Measurements from ENCODE around the gene DNAJB8.

The DNAJB8 gene

GRCh38 chr3:128466840-128467541 lies at the start of gene DNAJB8:
DNAJB8 (minus strand) TSS chr3:128466890; CDS start chr3:128463245, 3,645 bp downstream.
- DNase-seq (ENCODE audit: low read depth in 2 of 2), result peak in 1 of 2 donors; percentile 50

- no peak for DNase-seq (ENCODE audit: low read depth in 2 of 2)
Observed at GRCh38 chr3:128515967-128516366, 49.3 kb upstream of the DNAJB8 start.

- DNase-seq (ENCODE audit: low read depth in 2 of 2), result no peak
Observed at GRCh38 chr3:128508852-128509251, 42.2 kb upstream of the DNAJB8 start.

- DNase-seq (ENCODE audit: low read depth in 2 of 2), result no peak
Observed at GRCh38 chr3:128506754-128507153, 40.1 kb upstream of the DNAJB8 start.

- DNase-seq (ENCODE audit: low read depth in 2 of 2), result no peak
Observed at GRCh38 chr3:128505771-128506170, 39.1 kb upstream of the DNAJB8 start.

- no peak for DNase-seq (ENCODE audit: low read depth in 2 of 2)
Observed at GRCh38 chr3:128504963-128505730, 38.5 kb upstream of the DNAJB8 start.

GRCh38 chr3:128504533-128504915 lies 37.8 kb upstream of the DNAJB8 start:
- DNase-seq (ENCODE audit: low read depth in 2 of 2), result no peak

GRCh38 chr3:128503751-128504532 lies 37.3 kb upstream of the DNAJB8 start:
- DNase-seq (ENCODE audit: low read depth in 2 of 2), result no peak

GRCh38 chr3:128503164-128503651 lies 36.5 kb upstream of the DNAJB8 start:
- no peak for DNase-seq (ENCODE audit: low read depth in 2 of 2)

GRCh38 chr3:128502712-128503111 lies 36.0 kb upstream of the DNAJB8 start:
- no peak for DNase-seq (ENCODE audit: low read depth in 2 of 2)

- DNase-seq (ENCODE audit: low read depth in 2 of 2), result no peak
Observed at GRCh38 chr3:128501431-128501830, 34.7 kb upstream of the DNAJB8 start.

- no peak for DNase-seq (ENCODE audit: low read depth in 2 of 2)
Observed at GRCh38 chr3:128500556-128500955, 33.9 kb upstream of the DNAJB8 start.

- no peak for DNase-seq (ENCODE audit: low read depth in 2 of 2)
Observed at GRCh38 chr3:128499724-128500275, 33.1 kb upstream of the DNAJB8 start.

GRCh38 chr3:128498901-128499530 lies 32.3 kb upstream of the DNAJB8 start:
- DNase-seq (ENCODE audit: low read depth in 2 of 2), result no peak

GRCh38 chr3:128498127-128498626 lies 31.5 kb upstream of the DNAJB8 start:
- no peak for DNase-seq (ENCODE audit: low read depth in 2 of 2)

- peak; percentile 47 to 49 for DNase-seq (ENCODE audit: low read depth in 2 of 2)
Observed at GRCh38 chr3:128497305-128498126, 30.8 kb upstream of the DNAJB8 start.

- DNase-seq (ENCODE audit: low read depth in 2 of 2), result no peak
Observed at GRCh38 chr3:128496602-128497304, 30.1 kb upstream of the DNAJB8 start.

- no peak for DNase-seq (ENCODE audit: low read depth in 2 of 2)
Observed at GRCh38 chr3:128496019-128496601, 29.4 kb upstream of the DNAJB8 start.

- no peak for DNase-seq (ENCODE audit: low read depth in 2 of 2)
Observed at GRCh38 chr3:128495435-128495970, 28.8 kb upstream of the DNAJB8 start.

Measured in stimulated activated CD8-positive, alpha-beta memory T cell treated with anti-CD3 and anti-CD28 coated beads, Interleukin-15, amount 100 ng/mL, for 48 hours (primary cell).